Activated CD4-positive, alpha-beta memory T cell treated with anti-CD3 and anti-CD28 coated beads, Interleukin-2, amount 10 ng/mL, durations not matched to agents 7 days and 5 days (primary cell): Measurements from ENCODE around the gene HGD. TPM values are rescaled to one million over a fixed set of nuclear protein-coding genes. Genes with fewer than 3 reads are reported as not detected.

ENCODE experiments used
- CTCF ChIA-PET: fragments of 350-600 bp; sonication (Branson Sonifier 250); formaldehyde crosslinking; loops from one replicate; lab custom pipeline; 2021; ENCODE audit warnings: antibody characterized with exemption, inconsistent platforms; lab: Charles Lee
- POLR2A ChIA-PET: fragments of 350-600 bp; sonication (Branson Sonifier 250); formaldehyde crosslinking; loops from one replicate; lab custom pipeline; 2021; ENCODE audit warnings: antibody characterized with exemption; lab: Charles Lee
- DNase-seq: peaks from one replicate; pipeline ENCODE4 v3.0.0-alpha.2; 2020
- H3K27ac Mint-ChIP-seq: one replicate; pipeline ENCODE4 v1.8.0; 2021; ENCODE audit warnings: mild to moderate bottlenecking, mixed read lengths
- H3K27me3 Mint-ChIP-seq: one replicate; pipeline ENCODE4 v1.8.0; 2021; ENCODE audit warnings: mixed read lengths
- H3K36me3 Mint-ChIP-seq: one replicate; pipeline ENCODE4 v1.8.0; 2021; ENCODE audit warnings: low read depth, mixed read lengths
- H3K4me1 Mint-ChIP-seq: one replicate; pipeline ENCODE4 v1.8.0; 2021; ENCODE audit warnings: mixed read lengths
- H3K4me3 Mint-ChIP-seq: one replicate; pipeline ENCODE4 v1.8.0; 2021; ENCODE audit warnings: mild to moderate bottlenecking, mixed read lengths
- H3K9me3 Mint-ChIP-seq: one replicate; pipeline ENCODE4 v1.8.0; 2021; ENCODE audit warnings: mixed read lengths
- total RNA-seq, 2 experiments: library from RNA; stranded (reverse); gene quantifications; one replicate each; pipeline ENCODE4 v1.2.3, GENCODE V29; 2021

Gene HGD
- total RNA-seq, 2 experiments from 2014 or later, result 0.43 to 0.96 TPM

DNA sequence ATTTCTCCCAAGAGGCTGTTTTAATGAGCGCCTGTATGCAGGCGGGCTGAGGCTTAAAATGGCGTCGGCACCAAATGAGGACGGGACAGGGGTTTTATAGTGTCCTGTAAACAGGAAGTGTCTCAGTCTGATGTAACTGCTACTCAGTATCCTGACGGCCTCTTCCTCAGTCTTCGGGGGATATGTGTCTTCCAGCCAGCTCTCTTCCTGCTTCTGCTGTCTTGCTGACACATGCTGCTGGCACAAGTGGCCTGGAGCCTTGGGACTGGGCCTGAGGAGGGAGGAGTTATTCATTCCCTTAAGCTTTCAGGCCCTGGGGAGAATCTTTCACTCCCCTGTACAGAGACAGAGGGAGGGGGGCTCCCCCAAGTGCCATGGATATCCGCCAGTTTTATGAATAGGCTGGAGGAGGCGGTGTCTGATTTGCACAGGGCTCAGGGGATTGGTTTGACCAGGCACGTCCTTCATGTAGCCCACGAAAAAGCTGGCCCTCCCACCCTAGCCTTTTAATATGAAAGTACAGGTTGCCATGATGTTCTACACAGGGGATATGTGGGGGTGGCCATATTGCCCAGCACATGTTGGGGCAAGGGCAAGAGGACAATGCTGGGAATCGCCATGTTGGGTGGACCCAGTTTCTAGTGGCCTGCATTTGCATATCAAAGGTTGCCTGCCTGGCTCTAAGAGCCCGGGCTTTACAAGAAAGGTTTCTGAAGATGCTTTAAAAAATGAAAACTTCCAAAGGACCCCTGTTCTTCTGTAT, 66.0 kb downstream of the HGD start:
- no peak for DNase-seq
- ChIA-PET POLR2A (no interaction called here), CTCF (no interaction called here)
- Mint-ChIP-seq H3K27me3 (no peaks in the 10 kb centered on the region), H3K4me1 (no peaks in the 10 kb centered on the region), H3K9me3 (no peaks in the 10 kb centered on the region), H3K4me3 (no peak overlapping the region), H3K27ac (no peak overlapping the region), H3K36me3 (no peaks in the 10 kb centered on the region)

DNA sequence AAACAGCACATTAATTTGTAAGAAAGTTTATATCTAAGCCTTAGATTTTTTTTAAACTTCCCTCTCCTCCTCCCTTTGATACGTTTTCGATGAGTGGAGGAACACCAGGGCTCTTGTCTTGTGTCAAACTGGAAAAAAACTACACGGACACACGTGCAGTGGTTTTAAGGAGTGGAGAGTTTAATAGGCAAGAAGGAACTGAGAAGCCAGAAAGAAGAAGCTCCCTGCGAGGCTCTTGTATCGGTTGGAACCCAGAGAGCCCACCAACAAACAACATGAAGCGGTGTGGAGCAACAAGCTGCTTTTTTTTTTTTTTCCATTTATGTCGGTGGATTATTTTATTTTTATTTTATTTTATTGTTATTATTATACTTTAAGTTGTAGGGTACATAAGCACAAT, 67.3 kb downstream of the HGD start:
- POLR2A ChIA-PET, result no interaction called here
- no peaks in the 10 kb centered on the region for H3K9me3 Mint-ChIP-seq
- H3K4me1 Mint-ChIP-seq, result no peaks in the 10 kb centered on the region
- CTCF ChIA-PET, result no interaction called here
- no peaks in the 10 kb centered on the region for H3K27me3 Mint-ChIP-seq
- no peak overlapping the region for H3K4me3 Mint-ChIP-seq
- H3K27ac Mint-ChIP-seq, result no peak overlapping the region
- no peaks in the 10 kb centered on the region for H3K36me3 Mint-ChIP-seq
- no peak for DNase-seq

DNA sequence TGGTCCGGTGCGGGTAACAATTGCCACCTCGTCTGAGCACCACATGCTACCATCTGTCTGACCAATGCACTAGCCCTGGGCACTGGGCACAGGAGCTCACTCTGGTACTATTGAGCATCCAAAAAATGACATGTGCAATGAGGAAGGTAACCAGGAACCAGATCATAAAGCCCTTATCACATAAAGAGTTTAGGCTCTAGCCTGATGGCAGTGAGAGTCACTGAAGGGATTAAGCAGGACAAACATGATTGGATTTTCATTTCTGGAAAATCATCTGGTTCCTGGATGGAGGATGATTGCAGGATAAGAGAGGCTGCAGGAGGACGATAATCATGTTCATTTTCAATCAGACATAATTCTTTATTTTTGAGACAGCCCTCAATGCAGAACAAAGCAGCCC, 73.5 kb downstream of the HGD start:
- ChIA-PET POLR2A (interaction anchor here (1.6 kb wide), 1 partner anchor 13 kb away, joined by 3 read pairs; the partner anchor contains the start of gene NDUFB4), CTCF (no interaction called here)
- no peaks in the 10 kb centered on the region for H3K9me3 Mint-ChIP-seq
- no peak overlapping the region for H3K27ac Mint-ChIP-seq
- no peak for DNase-seq
- H3K27me3 Mint-ChIP-seq, result no peaks in the 10 kb centered on the region
- no peak overlapping the region for H3K4me3 Mint-ChIP-seq
- H3K4me1 Mint-ChIP-seq, result no peaks in the 10 kb centered on the region
- H3K36me3 Mint-ChIP-seq, result no peaks in the 10 kb centered on the region

DNA sequence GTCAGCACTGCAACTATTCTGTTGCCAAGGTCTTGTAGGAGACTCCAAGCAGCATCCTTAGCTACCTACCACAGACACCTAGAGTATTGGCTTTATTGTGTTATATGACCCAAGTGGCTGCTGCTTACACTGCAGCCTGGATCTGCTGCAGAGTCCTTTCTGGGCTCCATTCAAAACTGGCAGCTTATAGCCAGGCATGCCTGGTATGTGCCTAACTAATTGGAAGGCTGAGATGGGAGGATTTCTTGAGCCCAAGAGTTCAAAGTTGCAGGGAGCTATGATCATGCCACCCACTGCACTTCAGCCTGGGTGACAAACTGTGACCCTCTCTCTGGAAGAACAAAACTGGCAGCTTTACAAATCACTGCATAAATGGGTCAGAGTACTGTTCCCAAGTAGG, 77.3 kb downstream of the HGD start:
- POLR2A ChIA-PET, result interaction anchor here (1.9 kb wide), 1 partner anchor 9 kb away, joined by 5 read pairs; the partner anchor contains the start of gene NDUFB4
- H3K4me3 Mint-ChIP-seq, result no peak overlapping the region
- no peak for DNase-seq
- no peak overlapping the region for H3K27ac Mint-ChIP-seq
- no peaks in the 10 kb centered on the region for H3K9me3 Mint-ChIP-seq
- H3K36me3 Mint-ChIP-seq, result peaks cover 27% of the 10 kb centered on the region
- CTCF ChIA-PET, result interaction anchor here (1.4 to 1.8 kb wide), 2 partner anchors 9 to 46 kb away, joined by 4 to 7 read pairs; partner anchors contain the start of gene NDUFB4
- H3K4me1 Mint-ChIP-seq, result peaks cover 2% of the 10 kb centered on the region
- H3K27me3 Mint-ChIP-seq, result no peaks in the 10 kb centered on the region

DNA sequence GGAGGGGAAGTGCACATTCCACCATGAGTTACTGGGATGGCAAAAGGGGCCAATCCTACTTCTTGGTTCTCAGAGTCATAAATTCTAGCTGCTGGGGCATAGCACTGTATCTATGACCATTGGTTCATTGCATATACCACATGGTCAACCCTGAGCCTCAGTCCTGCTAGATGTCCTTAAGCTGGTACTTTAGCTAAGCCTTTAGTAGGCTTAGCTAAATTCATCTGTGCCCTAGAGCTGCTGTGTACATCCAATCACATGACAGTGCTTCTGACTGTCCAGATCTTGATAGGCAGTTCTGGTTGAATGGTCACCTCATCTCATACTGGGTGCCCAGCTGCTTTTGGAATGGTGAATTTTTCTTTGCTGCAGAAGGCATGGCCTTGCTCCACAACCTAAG, 77.7 kb downstream of the HGD start:
- peaks cover 2% of the 10 kb centered on the region for H3K4me1 Mint-ChIP-seq
- DNase-seq, result no peak
- ChIA-PET POLR2A (interaction anchor here (1.9 kb wide), 1 partner anchor 9 kb away, joined by 5 read pairs; the partner anchor contains the start of gene NDUFB4), CTCF (interaction anchor here (1.4 to 1.8 kb wide), 2 partner anchors 9 to 46 kb away, joined by 4 to 7 read pairs; partner anchors contain the start of gene NDUFB4)
- H3K9me3 Mint-ChIP-seq, result no peaks in the 10 kb centered on the region
- H3K27me3 Mint-ChIP-seq, result no peaks in the 10 kb centered on the region
- H3K36me3 Mint-ChIP-seq, result peaks cover 27% of the 10 kb centered on the region
- H3K4me3 Mint-ChIP-seq, result no peak overlapping the region
- no peak overlapping the region for H3K27ac Mint-ChIP-seq

DNA sequence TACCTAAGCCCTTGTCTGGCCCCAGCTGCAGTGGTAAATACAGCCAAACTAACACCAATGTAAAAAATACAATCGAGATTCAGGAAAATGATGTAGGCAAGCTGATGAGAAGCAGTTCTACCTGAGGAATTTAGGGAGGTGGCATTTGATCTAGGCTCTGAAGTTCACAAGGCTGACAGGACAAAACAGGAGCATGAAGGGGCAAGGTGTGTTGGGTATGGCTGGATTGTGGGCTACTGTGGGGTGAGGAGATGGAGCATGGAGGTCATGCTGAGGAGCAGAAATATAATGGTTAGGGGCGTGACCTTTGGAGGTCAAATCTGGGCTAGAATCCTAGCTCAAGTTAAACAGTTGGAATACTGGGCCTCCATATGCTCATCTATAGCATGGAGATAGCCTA, 79.4 kb downstream of the HGD start:
- no peak for DNase-seq
- CTCF ChIA-PET, result no interaction called here
- Mint-ChIP-seq H3K4me3 (no peak overlapping the region), H3K27ac (no peak overlapping the region), H3K9me3 (no peaks in the 10 kb centered on the region), H3K27me3 (no peaks in the 10 kb centered on the region), H3K4me1 (peaks cover 2% of the 10 kb centered on the region), H3K36me3 (peaks cover 27% of the 10 kb centered on the region)
- POLR2A ChIA-PET, result no interaction called here

DNA sequence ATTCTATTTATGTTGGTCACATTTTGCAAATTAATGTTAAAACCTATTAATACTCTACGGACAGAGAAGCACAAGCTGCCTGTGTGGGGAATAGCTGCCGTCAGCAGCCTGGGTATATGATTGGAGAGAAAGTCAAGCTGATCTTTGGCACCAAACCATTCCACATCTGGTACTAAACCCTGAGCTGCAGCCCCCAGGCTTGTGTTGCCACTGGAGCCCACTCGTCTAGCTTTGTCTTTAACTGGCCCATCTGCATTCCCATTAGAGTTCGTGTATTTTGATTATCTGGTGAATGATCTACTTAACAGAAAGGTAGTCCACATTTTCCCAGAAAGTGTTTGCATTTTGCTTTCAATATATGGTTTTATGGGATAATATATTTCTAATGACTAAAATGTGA, 80.5 kb downstream of the HGD start:
- CTCF ChIA-PET, result interaction anchor here (1.0 kb wide), 1 partner anchor 194 kb away, joined by 3 read pairs; no protein-coding TSS in a partner anchor
- no peaks in the 10 kb centered on the region for H3K9me3 Mint-ChIP-seq
- no peaks in the 10 kb centered on the region for H3K27me3 Mint-ChIP-seq
- peaks cover 27% of the 10 kb centered on the region for H3K36me3 Mint-ChIP-seq
- no peak for DNase-seq
- H3K4me3 Mint-ChIP-seq, result no peak overlapping the region
- H3K4me1 Mint-ChIP-seq, result peaks cover 2% of the 10 kb centered on the region
- POLR2A ChIA-PET, result no interaction called here
- no peak overlapping the region for H3K27ac Mint-ChIP-seq

DNA sequence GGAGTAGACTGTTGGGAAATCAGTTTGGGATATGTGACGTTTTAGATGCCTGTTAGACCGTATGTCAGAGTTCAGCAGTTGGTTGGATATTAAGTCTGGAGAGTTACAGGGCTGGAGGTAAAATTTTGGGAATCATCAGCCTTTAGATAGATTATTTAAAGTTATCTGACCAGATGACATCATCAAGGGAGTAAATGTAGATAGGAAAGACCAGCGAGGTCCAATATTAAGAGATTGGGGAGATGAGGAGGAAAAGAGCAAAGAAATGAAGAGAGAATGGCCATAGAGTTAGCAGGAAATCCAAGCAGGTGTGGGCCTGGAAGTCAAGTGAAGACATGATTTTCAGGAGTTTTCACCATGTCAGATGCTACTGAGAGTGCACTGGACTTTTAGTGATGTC, 82.8 kb downstream of the HGD start:
- Mint-ChIP-seq H3K4me1 (peaks cover 9% of the 10 kb centered on the region), H3K27ac (no peak overlapping the region), H3K27me3 (no peaks in the 10 kb centered on the region), H3K36me3 (peaks cover 27% of the 10 kb centered on the region), H3K4me3 (no peak overlapping the region), H3K9me3 (no peaks in the 10 kb centered on the region)
- DNase-seq, result no peak
- ChIA-PET POLR2A (no interaction called here), CTCF (interaction anchor here (0.8 kb wide), 1 partner anchor 40 kb away, joined by 3 read pairs; no protein-coding TSS in a partner anchor)

DNA sequence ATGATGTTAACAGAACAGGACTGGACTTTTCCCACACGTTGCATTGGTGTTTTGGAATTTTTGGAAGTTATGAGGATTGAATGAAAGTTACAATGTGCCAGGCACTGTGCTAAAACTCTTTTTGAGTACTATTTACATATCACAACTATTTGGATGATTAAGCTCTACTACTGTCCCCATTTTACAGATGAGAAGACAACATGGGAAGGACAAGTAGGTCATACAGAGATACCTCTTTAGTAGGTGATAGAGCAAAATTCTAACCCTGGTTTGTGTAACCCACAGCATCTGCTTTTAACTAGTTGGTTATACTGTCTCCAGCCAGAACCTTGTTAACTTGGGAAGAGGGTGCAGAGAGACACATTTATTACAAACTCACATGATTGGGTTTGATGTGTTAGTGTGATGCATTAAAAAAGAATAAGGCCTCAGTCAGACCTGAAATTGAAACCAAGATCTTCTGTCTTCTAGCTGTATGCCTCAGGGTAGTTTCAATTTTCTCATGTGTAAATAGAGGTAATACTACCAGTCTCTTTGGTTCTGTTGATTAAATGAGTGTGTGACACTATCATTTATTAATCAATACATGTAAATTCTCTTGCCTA, 84.5 kb downstream of the HGD start:
- Mint-ChIP-seq H3K4me1 (peaks cover 9% of the 10 kb centered on the region), H3K4me3 (peak overlapping the region; percentile 80)
- POLR2A ChIA-PET, result interaction anchor here (0.6 to 3.8 kb wide), 9 partner anchors 122 to 1099 kb away, joined by 3 to 69 read pairs (median 6); partner anchors contain the start of genes GTF2E1, LRRC58, RABL3 and TIMMDC1

DNA sequence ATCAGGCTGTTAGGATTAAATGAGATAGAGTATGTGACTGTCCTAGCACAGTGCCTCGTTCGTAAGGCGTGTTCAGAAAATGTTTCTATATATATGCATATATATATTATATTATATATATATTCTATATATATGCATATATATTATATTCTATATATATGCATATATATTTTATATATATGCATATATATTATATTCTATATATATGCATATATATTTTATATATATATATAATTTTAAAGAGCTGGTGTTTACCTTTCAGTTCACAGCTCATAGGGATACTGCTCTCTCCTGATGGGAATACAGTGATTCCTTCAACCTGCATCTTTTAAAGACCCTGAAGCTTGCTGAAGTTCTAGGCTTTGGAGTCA, 85.2 kb downstream of the HGD start:
- no peak for DNase-seq
- ChIA-PET CTCF (interaction anchor here (0.7 to 3.6 kb wide), 4 partner anchors 36 to 197 kb away, joined by 3 to 32 read pairs (median 16); partner anchors contain the start of genes GTF2E1 and RABL3), POLR2A (interaction anchor here (0.8 to 3.8 kb wide), 12 partner anchors 31 to 1099 kb away, joined by 3 to 69 read pairs (median 6); partner anchors contain the start of genes GTF2E1, LRRC58, RABL3 and TIMMDC1)
- H3K27ac Mint-ChIP-seq, result peak overlapping the region; percentile 89
- H3K4me1 Mint-ChIP-seq, result peaks cover 9% of the 10 kb centered on the region
- H3K9me3 Mint-ChIP-seq, result no peaks in the 10 kb centered on the region
- peak overlapping the region; percentile 88 for H3K4me3 Mint-ChIP-seq
- H3K27me3 Mint-ChIP-seq, result peaks cover 6% of the 10 kb centered on the region
- peaks cover 14% of the 10 kb centered on the region for H3K36me3 Mint-ChIP-seq

More for the DNA sequence above, 84.5 kb downstream of the HGD start:
- Mint-ChIP-seq H3K27ac (peak overlapping the region; percentile 77), H3K9me3 (no peaks in the 10 kb centered on the region), H3K36me3 (peaks cover 18% of the 10 kb centered on the region), H3K27me3 (peaks cover 4% of the 10 kb centered on the region)
- DNase-seq, result no peak
- CTCF ChIA-PET, result interaction anchor here (0.7 to 3.6 kb wide), 4 partner anchors 36 to 196 kb away, joined by 3 to 32 read pairs (median 15); no protein-coding TSS in a partner anchor

DNA sequence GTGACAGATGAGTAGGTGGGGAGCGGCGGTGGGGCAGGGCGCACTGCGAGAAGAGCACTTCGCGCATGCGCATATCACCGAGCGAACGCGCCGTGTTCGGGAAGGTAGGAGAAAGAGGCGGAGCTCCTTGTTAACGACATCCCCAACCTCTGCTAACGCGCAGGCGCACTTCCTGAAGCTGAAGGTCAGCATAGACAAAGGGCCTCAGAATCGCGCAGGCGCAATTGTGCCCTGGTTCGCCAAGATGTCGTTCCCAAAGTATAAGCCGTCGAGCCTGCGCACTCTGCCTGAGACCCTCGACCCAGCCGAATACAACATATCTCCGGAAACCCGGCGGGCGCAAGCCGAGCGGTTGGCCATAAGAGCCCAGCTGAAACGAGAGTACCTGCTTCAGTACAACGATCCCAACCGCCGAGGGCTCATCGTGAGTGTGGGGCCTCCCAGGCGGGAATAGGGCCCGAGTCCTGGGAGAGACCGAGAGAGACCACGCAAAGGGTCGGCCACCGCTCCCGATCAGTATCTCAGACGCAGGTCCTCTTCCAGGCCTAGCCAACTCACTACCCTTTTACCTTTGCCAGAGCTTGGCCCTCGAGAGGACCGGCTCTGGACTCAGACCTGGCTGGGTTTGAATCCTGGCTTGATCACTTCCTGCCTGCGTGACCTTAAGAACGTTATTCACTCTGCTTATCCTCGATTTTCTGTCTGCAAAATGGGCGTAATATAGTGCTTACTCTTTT, 85.8 kb downstream of the HGD start, which contains the start of gene NDUFB4:
Gene NDUFB4 (plus strand): TSS at position 221 of the 737 bp plus-strand sequence. CDS start 24 bp downstream, at position 245.
- Mint-ChIP-seq H3K9me3 (no peaks in the 10 kb centered on the region), H3K36me3 (peaks cover 9% of the 10 kb centered on the region), H3K4me1 (peaks cover 9% of the 10 kb centered on the region), H3K27me3 (peaks cover 6% of the 10 kb centered on the region), H3K4me3 (peak within 1 kb of the TSS; percentile 88), H3K27ac (peak within 1 kb of the TSS; percentile 89)
- ChIA-PET CTCF (interaction anchor here (0.8 to 3.6 kb wide), 11 partner anchors 8 to 246 kb away, joined by 3 to 32 read pairs (median 5); partner anchors contain the start of genes GTF2E1 and RABL3), POLR2A (interaction anchor here (0.6 to 3.8 kb wide), 21 partner anchors 8 to 503 kb away, joined by 3 to 69 read pairs (median 4); partner anchors contain the start of genes GTF2E1, LRRC58 and RABL3)
- DNase-seq, result peak; percentile 95

DNA sequence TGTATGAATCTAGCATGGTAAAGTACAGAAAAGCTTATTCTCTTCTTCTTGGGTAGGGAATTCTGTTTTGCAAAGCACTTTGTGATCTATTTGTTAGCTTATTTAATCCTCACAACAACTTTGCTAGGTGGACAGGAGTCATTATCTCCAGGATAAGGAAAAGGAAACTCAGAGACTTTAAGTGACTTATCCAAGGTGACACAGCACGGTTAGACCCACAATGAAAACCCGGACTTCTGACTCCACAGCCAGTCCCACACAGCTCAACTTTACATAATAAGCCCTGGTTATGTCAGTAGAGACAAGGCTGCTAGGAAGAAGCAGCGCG, 86.3 kb downstream of the HGD start:
- Mint-ChIP-seq H3K4me1 (peaks cover 9% of the 10 kb centered on the region), H3K36me3 (peaks cover 3% of the 10 kb centered on the region), H3K9me3 (no peaks in the 10 kb centered on the region), H3K27ac (peak overlapping the region; percentile 89), H3K4me3 (peak overlapping the region; percentile 88), H3K27me3 (peaks cover 6% of the 10 kb centered on the region)
- no peak for DNase-seq
- POLR2A ChIA-PET, result interaction anchor here (0.6 to 3.8 kb wide), 19 partner anchors 8 to 502 kb away, joined by 3 to 69 read pairs (median 4); partner anchors contain the start of genes GTF2E1, LRRC58 and RABL3
- CTCF ChIA-PET, result interaction anchor here (0.8 to 3.6 kb wide), 11 partner anchors 8 to 246 kb away, joined by 3 to 32 read pairs (median 5); partner anchors contain the start of genes GTF2E1 and RABL3
